GM21723 (cell line): Measurements from ENCODE around the gene OR2L5.

ENCODE experiments used
- ATAC-seq: cut with Tn5 transposase; IDR thresholded peaks from one replicate; pipeline ENCODE4 v1.9.1; 2021; ENCODE audit warnings: mild to moderate bottlenecking, moderate library complexity; ENCODE audit not compliant: unreplicated experiment

Gene OR2L5

GRCh38 chr1:248013229-248013710 is at the start of gene OR2L5:
TSS of gene OR2L5 (plus strand) at chr1:248013660. CDS start at chr1:248021948, 8,288 bp downstream.
- ATAC-seq: no peak

- no peak for ATAC-seq
Measured at GRCh38 chr1:247964933-247965332, 48.5 kb upstream of the OR2L5 start, which contains the start of gene OR2AK2. TSS of gene OR2AK2 (plus strand) at chr1:247965233. CDS start at chr1:247965377, 144 bp downstream.

- ATAC-seq: peak; percentile 94
Measured at GRCh38 chr1:247966532-247967204, 46.8 kb upstream of the OR2L5 start.

- no peak for ATAC-seq
Measured at GRCh38 chr1:247992986-247993385, 20.5 kb upstream of the OR2L5 start.

GRCh38 chr1:247998811-247999210 is 14.6 kb upstream of the OR2L5 start:
- no peak for ATAC-seq

- no peak for ATAC-seq
Measured at GRCh38 chr1:248000169-248000568, 13.3 kb upstream of the OR2L5 start.

GRCh38 chr1:248007778-248008177 is 5.7 kb upstream of the OR2L5 start:
- no peak for ATAC-seq

GRCh38 chr1:248009681-248010080 is 3.8 kb upstream of the OR2L5 start:
- ATAC-seq: no peak

GRCh38 chr1:248015803-248016202 is 2.3 kb downstream of the OR2L5 start:
- no peak for ATAC-seq

- ATAC-seq: no peak
Measured at GRCh38 chr1:248029770-248030169, 16.3 kb downstream of the OR2L5 start, which contains the start of gene OR2L2. TSS of gene OR2L2 (plus strand) at chr1:248030070. CDS start at chr1:248038268, 8,198 bp downstream.

GRCh38 chr1:248045209-248045608 is 31.7 kb downstream of the OR2L5 start:
- ATAC-seq: no peak

GRCh38 chr1:248046536-248046935 is 33.1 kb downstream of the OR2L5 start, which contains the start of gene OR2L3:
TSS of gene OR2L3 (plus strand) at chr1:248046836. CDS start at chr1:248060682, 13,846 bp downstream.
- no peak for ATAC-seq

- no peak for ATAC-seq
Measured at GRCh38 chr1:248047008-248047407, 33.5 kb downstream of the OR2L5 start.

GRCh38 chr1:248054671-248055070 is 41.2 kb downstream of the OR2L5 start:
- ATAC-seq: no peak

- ATAC-seq: no peak
Measured at GRCh38 chr1:248055261-248055660, 41.8 kb downstream of the OR2L5 start.

GRCh38 chr1:248065071-248065470 is 51.6 kb downstream of the OR2L5 start:
- ATAC-seq: no peak

GRCh38 chr1:248065604-248066003 is 52.1 kb downstream of the OR2L5 start:
- ATAC-seq: no peak
